Lower leg skin (tissue), 3 donors: ENCODE measurements around the gene SPEG.

Source experiments
- POLR2A ChIP-seq, 2 donors: fragments of 450-650 bp; IDR thresholded peaks; one replicate each; pipeline ENCODE4 v1.6.1; 2016 to 2017; ENCODE audit warnings: antibody characterized with exemption in 2 of 2, mild to moderate bottlenecking in 1 of 2, moderate library complexity in 1 of 2
- TF ChIP-seq, protein P1 (sequence below), 3 donors: fragments of 450-650 bp; IDR thresholded peaks; one replicate each; pipeline ENCODE4 v1.5.1; 2016; ENCODE audit warnings: antibody characterized with exemption in 3 of 3, mild to moderate bottlenecking in 3 of 3, moderate library complexity in 2 of 3

DNA sequence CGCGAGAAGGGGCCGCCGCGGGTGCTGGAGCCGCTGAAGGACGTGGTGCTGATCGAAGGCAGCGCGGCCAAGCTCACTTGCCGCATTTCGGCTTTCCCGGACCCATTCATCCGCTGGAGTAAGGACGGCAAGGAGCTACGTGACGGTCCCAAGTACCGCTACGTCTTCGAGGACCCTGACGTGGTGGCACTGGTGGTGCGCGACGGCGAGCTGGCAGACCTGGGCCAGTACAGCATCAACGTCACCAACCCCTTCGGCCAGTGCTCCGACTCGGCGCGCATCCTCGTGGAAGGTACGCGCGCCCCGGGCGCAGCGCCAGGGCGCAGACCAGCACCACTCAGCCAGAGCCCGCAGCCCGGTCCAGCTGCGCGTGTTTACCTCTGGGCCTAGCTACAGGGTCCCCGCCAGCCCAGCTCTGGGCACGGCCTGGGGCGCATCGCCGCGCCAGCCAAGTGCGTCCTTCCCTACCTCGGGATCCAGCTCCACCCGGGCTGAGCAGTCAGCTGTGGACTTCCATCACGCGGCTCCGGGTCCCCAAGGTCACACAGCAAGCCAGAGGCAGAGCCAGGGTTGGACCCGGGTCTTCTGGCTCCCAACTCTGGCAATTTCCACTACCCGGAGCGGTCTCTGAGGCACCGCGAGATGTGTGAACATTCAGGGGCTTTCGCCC, 62.3 kb downstream of the SPEG start:
- TF ChIP-seq POLR2A (IDR thresholded peaks at IDR 0.05) = no peak
- TF ChIP-seq, protein P1, sequence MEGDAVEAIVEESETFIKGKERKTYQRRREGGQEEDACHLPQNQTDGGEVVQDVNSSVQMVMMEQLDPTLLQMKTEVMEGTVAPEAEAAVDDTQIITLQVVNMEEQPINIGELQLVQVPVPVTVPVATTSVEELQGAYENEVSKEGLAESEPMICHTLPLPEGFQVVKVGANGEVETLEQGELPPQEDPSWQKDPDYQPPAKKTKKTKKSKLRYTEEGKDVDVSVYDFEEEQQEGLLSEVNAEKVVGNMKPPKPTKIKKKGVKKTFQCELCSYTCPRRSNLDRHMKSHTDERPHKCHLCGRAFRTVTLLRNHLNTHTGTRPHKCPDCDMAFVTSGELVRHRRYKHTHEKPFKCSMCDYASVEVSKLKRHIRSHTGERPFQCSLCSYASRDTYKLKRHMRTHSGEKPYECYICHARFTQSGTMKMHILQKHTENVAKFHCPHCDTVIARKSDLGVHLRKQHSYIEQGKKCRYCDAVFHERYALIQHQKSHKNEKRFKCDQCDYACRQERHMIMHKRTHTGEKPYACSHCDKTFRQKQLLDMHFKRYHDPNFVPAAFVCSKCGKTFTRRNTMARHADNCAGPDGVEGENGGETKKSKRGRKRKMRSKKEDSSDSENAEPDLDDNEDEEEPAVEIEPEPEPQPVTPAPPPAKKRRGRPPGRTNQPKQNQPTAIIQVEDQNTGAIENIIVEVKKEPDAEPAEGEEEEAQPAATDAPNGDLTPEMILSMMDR (IDR thresholded peaks at IDR 0.05) = no peak
